IPS-18c (cell line): Measurements from ENCODE around the gene LIPT1.
"Not testable (repeated sequence)": the region's sequence is repeated elsewhere in the genome, so short reads cannot be mapped to it uniquely, and the experiment has no call there.

Experiments
- H3K4me3 ChIP-seq: 2 replicates; pipeline ENCODE4 v1.7.0; 2013; ENCODE audit warnings: low read depth, mild to moderate bottlenecking, low read length, moderate library complexity; ENCODE audit not compliant: insufficient read depth
- H3K9me3 ChIP-seq: one replicate; pipeline ENCODE4 v1.6.1; 2013; ENCODE audit warnings: mild to moderate bottlenecking, low read length, moderate library complexity; ENCODE audit not compliant: control insufficient read depth, insufficient read depth

LIPT1 gene

DNA sequence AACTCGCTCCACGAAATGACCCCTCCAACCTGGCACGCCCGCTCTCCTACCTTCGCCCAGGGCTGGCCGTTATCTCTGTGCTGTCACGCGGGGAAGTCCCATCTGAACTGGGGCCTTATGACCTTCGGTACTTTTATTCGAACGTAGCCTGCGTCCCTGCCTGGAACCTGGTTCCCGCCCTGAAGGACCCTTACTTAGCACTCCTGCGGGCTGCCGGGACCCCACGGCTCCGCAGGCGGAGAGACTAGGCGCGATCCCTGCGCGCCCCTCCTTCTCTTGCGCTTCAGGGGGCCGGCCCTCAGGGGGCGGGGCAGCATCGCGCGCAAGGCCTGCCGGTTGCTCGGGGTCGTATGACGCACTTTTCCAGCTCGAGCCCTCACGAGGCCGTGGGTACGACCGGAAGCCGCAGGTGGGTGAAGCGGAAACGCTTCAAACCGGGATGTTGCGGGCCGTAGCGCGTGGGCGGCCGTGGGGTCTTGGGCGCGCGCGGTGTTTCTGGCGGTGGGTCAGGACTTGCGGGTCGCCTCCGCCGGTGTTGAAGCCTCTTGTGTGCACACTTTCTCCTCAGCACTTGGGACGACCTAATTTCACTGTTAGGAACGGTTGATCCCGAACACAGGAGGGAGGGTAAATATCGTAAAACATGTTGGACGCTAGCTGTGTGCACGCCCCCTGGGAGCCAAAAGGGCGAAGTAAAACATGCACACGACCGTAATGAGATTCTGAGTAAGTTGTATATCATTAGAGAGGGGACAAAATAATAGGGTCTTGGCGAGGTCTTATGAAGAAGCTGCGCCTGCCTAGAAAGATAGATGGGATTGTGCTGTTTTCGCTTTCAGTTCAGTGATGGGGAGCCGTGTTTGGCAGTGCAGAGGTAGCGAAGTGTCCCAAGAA lies at the start of gene LIPT1, which contains the start of gene TSGA10:
LIPT1 (plus strand) TSS at position 325 of the 894 bp plus-strand sequence. CDS start 6,991 bp downstream, outside the sequence.
TSGA10 (minus strand) TSS at position 300 of the 894 bp plus-strand sequence. CDS start 45,503 bp downstream, outside the sequence.
- peak within 1 kb of the TSS; percentile 94 for H3K4me3 ChIP-seq
- H3K9me3 ChIP-seq = no peaks in the 10 kb centered on the region

DNA sequence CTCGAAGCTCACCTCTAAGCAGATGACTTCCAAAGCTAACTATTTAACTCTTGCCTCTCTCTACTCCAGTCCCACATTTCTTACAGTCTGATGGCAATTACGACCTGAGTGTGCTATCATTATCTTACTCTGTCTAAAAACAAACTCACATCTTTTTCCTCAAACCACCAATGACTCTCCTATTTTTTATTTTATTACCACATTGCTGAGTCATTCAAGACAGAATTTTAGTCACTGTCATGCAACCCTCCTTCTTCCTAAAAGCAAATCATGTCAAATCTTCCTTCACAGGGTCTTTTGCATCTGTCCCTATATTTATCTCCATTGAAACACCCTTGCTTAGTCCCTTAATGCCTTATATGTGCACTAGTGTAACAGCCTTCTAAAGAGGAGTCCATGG lies 47.9 kb upstream of the LIPT1 start:
- Histone ChIP-seq H3K9me3 (no peaks in the 10 kb centered on the region), H3K4me3 (no peak overlapping the region)

DNA sequence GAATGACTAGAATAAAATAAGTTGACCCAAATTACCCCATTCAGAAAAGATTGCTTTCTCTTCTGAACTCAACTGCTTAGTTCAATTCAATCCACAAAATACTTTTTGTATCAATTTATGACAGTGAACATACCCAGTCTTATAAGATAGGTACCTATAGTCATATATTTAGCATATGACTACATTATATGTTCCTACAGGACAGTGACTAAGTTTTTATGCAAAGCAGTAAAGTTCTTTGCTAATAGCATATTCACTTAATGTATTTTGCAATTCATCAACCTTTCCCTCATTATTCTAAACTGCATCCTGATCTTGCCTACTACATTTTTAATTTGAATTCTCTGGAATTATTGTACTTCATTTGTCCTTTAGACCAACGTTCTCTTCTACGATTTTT lies 43.5 kb upstream of the LIPT1 start:
- Histone ChIP-seq H3K9me3 (no peaks in the 10 kb centered on the region), H3K4me3 (no peak overlapping the region)

DNA sequence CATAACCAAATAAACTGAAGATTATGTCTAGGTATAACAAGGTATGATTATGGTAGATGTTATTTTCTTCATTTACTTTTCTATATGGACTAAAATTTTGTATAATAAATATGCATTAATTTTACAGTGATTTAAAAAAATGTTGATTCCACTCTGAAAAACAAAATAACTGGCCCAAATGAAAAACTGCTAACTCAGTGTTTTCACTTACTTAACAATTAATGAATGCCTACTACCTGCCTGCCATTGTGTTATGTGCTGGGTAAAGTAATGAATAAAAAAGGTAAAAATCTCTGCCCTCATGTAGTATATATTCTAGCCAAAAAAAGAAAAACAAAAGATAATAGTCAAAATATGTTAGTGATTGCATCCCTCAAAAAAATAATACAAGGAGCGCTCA lies 42.8 kb upstream of the LIPT1 start:
- Histone ChIP-seq H3K9me3 (no peaks in the 10 kb centered on the region), H3K4me3 (no peak overlapping the region)

DNA sequence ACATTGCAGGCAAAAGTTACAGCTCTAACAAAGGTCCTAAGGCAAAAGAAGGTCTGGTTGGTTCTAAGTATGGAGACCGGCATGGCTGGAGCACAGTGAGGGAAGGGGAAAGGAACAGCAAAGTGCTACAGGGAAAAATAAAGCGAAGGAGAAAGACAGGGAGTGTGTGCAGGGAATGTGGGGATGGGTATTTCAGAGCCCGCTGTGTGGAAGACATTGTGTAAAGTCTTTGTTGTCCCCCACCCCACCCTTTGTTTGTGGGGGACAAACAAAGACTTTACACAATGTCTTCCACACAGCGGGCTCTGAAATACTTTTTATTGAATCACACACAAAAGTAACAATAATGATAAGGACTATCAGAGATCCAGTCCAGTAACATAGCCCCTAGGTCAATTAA lies 42.1 kb upstream of the LIPT1 start:
- H3K9me3 ChIP-seq = no peaks in the 10 kb centered on the region

DNA sequence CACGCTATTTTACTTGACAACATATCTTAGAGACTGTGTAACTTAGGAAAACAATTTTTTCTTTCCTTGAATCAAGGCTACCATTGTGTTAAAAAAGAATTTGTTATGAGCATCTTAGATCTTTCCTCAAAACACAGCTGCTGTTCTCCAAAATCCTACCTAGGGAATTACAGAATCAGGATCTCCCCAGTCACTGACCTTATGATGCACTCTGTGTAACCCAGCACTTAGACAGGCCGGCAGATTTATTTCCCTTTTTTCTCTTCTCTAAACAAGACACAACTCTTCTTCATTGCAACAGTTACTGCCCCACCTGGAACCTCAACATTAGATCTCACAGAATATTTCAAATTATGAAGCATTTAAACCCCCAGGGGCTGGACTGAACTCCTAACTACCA lies 26.8 kb upstream of the LIPT1 start:
- Histone ChIP-seq H3K9me3 (peaks cover 3% of the 10 kb centered on the region), H3K4me3 (no peak overlapping the region)

More for the DNA sequence above, 42.1 kb upstream of the LIPT1 start:
- H3K4me3 ChIP-seq = no peak overlapping the region

DNA sequence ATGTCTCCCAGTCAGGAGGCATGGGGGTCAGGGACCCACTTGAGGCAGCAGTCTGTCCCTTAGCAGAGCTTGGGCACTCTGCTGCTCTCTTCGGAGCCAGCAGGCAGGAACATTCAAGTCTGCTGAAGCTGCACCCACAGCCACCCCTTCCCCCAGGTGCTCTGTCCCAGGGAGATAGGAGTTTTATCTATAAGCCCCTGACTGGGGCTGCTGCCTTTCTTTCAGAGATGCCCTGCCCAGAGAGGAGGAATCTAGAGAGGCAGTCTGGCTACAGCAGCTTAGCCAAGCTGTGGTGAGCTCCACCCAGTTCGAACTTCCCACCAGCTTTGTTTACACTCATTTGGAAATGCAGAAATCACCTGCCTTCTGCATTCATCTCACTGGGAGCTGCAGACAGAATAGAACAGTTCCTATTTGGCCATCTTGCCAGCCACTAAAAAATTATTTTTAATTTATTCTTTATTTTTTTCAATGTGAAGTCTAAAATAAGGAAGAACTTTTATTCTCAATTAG lies 19.7 kb upstream of the LIPT1 start:
- not testable (repeated sequence) for H3K4me3 ChIP-seq, H3K9me3 ChIP-seq

DNA sequence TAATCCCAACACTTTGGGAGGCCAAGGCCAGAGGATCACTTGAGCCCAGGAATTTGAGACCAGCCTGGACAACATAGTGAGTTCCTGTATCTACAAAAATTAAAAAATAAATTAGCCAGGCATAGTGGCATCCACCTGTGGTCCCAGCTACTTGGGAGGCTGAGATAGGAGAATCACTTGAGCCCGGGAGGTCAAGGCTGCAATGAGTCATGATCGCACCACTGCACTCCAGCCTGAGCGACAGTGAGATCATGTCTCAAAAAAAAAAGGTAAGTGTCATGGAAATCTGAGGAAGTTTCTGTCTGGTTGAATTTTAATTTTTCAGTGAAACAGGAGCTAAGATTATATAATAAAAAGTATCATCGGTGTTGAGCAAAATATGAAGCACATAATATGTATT lies 15.8 kb upstream of the LIPT1 start:
- peaks cover 2% of the 10 kb centered on the region for H3K9me3 ChIP-seq
- no peak overlapping the region for H3K4me3 ChIP-seq

DNA sequence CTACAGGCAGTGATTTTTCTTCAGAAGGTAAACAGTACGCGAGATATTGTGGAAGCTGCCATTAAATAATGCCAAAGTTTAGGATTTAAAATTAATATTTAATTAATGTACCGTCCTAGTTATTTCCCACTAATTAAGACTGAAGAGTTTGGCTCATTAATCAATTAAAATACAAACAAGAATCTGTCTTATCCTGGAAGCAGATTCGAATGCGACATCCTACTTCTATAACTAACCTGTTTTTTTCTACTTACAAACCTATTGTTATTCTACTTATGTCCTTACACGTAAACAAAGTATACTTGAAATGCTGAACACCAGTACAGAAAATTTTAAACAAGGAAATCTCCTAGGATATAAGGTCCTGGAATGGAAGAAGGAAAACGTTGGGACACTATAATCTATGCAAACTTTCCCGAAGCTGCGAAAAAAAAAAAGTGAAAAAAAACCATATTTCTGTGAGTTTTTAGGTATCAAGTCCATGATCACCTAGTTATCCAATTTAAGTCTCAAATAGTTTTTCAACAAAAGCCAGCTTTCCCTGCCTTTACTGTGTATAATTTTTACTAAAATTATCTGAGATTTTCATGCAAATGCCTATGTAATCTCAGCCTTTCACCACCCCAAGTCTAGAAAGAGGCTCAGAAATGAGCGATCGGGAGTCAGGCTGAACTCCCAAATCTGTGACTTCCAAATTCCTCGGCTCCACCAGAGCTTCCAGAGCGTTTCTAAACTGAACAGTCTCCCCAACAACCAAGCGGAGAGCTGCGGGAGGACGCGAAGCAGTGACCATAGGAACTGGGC lies 14.5 kb upstream of the LIPT1 start:
- Histone ChIP-seq H3K4me3 (peak overlapping the region; percentile 87), H3K9me3 (peaks cover 2% of the 10 kb centered on the region)

DNA sequence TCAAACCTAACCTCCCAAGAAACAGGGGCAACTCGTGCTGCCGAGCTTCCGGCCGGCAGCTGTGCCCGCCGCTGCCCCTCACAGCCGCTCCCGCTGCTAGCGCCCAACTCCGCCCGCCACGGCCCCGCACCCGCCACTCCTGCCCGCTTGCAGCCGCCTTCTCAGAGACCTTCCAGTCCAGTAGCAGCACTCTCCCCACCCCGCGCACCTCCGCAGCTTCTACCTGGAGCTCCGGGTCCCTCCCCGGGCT lies 14.0 kb upstream of the LIPT1 start:
- Histone ChIP-seq H3K4me3 (peak overlapping the region; percentile 87), H3K9me3 (peaks cover 2% of the 10 kb centered on the region)

DNA sequence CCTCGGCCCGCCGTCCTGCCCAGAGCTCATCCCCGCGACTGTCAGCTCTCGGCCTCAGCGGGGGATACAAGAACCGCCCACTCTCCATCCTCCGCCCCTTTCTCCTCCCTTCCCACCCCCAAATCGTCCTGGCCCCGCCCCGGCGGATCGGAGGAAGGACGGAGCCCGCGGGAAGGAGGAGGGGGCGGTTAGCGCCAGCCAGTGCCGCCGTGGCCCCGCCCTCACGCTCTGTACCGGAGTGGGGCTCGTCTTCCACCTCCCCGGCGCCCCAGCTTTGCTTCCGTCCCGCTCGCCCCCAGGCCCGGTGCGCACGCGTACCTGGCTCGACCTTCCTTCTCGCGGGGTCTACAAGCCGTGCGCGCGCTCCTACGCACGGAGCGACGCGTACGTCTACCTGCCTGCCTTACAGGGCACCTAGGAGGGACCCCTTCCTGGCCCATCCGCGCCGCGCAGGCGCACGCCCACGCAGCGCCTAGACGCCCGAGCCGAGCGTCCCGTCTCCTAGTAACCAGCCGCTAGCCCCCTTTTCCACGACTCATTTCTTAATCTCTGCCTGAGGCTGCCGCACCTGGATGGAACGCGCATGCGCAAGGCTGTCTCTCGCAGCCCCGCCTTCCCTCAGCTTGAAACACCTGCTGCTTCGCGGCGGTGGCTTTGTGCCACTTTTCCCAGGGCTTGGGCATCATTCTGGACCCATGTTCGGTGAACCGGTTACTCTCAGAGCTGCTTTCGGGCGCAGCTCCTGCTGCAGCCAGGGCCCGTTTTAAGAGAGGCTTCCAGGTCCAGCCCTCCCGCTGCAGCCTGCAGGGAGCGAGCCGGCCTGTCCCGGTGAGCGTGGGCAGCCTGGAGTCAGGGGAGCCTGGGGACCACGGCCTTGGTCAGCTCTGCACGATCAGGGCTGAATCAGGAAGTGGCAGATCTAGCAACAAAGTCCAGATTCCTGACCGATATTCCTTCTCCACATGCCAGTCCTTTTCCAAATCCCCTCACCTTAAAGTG lies 13.4 kb upstream of the LIPT1 start, which contains the start of gene C2orf15:
C2orf15 (plus strand) TSS at position 598 of the 999 bp plus-strand sequence. CDS start 8,852 bp downstream, outside the sequence.
- Histone ChIP-seq H3K4me3 (peak within 1 kb of the TSS; percentile 87), H3K9me3 (peaks cover 2% of the 10 kb centered on the region)

DNA sequence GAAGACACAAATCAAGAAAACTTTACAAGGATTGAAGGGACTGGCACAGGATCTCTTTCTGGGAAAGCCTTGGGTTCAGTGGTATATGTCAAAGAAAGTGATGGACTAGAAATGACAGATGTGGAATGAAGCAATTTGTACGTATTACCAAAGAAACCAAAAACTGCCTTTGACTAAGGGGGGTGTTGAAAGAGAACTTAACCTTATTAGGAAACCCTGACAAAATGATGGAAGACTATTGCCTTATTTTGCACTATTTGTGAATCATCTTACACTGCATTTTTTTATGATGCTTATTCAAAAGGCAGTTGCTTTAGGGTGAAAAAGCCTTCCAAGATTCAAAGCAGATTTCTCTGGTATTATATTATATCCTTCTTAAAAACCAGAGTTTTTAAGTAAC lies 4.1 kb upstream of the LIPT1 start:
- H3K4me3 ChIP-seq = no peak overlapping the region
- no peaks in the 10 kb centered on the region for H3K9me3 ChIP-seq

DNA sequence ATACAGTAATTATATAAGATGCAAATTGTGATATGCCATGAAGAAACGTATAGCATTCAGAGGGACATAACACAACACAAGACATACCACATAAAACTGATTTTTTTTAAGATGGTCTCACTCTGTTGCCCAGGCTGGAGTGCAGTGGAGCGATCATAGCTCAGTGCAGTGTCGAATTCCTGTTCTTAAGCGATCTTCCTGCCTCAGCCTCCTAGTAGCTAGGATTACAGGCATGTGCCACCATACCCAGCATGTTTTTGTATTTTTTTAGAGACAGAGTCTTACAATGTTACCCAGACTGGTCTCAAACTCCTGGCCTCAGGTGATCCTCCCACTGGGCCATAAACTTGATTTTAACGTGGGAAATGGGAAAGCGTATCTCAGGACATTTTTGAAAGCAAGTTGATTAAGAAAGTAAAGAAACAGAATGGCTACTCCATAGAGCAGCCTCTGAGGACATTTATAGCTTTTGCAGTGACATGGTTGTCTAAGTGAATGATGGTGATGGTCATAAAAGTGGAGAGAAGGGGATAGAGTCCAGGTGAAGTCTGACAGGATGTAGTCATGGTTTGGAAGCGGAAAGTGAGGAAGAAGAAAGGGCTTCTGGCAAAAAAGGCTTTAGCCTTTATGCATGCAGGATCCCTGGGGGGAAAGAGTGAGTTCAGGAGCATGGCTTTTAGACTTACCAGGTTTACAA lies 2.4 kb upstream of the LIPT1 start:
- no peak overlapping the region for H3K4me3 ChIP-seq
- H3K9me3 ChIP-seq = no peaks in the 10 kb centered on the region

DNA sequence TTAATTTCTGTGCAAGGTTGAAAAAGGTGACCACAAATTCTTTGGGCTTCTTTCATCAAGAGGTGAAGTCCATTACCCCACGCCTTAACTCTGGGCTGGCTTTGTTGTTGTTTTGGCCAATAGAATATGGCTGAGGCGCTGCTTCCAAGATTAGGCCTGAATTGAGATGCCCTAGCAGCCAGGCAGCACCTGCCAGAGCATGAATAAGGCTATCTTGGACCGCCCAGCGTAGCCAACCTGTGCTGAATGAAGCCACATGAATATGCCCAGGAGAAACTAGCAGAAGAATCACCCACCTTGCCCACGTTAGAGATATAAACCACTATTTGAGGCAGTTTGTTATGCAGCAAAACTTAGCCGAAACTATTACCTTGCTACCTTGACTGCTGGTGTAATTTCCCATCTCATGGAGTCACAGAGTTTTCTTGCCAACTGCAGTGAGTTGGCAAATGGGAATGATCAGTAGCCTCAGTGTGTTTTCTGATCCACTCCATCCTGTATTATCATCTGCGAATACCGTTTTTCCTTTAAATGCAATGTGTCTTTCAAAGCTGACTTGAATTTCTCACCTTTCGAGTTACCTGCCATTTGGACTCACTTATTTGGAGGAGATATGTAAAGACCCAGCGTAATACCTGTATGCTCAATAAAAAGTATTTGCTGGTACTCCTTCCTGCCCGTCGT lies 704 bp upstream of the LIPT1 start:
- Histone ChIP-seq H3K4me3 (peak overlapping the region; percentile 94), H3K9me3 (no peaks in the 10 kb centered on the region)

DNA sequence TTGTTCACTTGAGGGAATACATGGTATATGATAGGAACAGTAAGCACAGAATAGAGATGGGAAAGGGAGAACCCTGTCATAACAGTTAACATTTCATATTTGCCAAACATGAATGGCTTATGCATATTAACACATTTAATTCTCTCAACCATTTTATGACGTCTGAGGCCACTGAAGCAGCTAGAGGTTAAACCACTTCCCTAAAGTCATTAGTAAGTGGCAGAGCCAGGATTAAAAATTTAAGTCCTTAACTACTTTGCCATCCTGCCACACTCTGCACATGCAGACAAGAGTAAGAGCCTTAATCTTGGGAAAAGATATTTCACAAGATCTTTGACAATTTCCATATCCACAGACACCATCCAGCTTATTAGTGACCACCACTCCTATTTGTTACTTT lies 2.1 kb downstream of the LIPT1 start:
- no peaks in the 10 kb centered on the region for H3K9me3 ChIP-seq
- no peak overlapping the region for H3K4me3 ChIP-seq

DNA sequence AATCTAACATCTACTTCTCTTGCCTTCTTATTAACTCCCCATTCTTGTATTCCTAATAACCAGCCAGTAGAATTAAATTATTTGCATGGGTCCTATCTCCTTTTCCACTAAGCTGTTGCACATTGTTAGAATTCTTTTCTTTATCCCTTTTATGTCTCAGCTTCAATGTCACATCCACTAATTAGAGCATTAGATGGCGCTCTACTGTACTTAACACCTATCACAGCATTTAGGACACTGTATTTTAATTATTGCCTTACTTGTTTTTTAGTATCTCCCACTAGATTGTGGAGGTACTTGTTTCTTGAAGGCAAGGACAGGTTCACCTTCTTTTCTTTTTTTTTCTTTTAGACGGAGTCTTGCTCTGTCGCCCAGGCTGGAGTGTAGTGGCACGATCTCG lies 3.8 kb downstream of the LIPT1 start:
- Histone ChIP-seq H3K9me3 (no peaks in the 10 kb centered on the region), H3K4me3 (no peak overlapping the region)
